Cardiac atrium fibroblast (primary cell): ENCODE results near the gene LY86. TPM values are rescaled to one million over a fixed set of nuclear protein-coding genes. Genes with fewer than 3 reads are reported as not detected.

Experiments used
- total RNA-seq: library from RNA; depleted of rRNA; stranded (reverse); fragments of >200 nt; gene quantifications from 2 replicates; pipeline ENCODE4 v1.2.3, GENCODE V29; 2015

LY86 gene
- total RNA-seq: not detected in 2 replicates

GRCh38 chr6:6588064-6588923 lies at the start of gene LY86:
Gene LY86, plus strand, starts transcription at chr6:6588720. Its CDS starts 15 bp downstream, at chr6:6588735.

